HCT116 (cell line): ENCODE data around the gene ASPN. TPM values are rescaled to one million over a fixed set of nuclear protein-coding genes. Genes with fewer than 3 reads are reported as not detected.

Source experiments
- ATAC-seq: fragments of 200-7000 bp; cut with Tn5 transposase; 2 replicates; pipeline ENCODE4 v1.9.1; 2020; ENCODE audit warnings: mild to moderate bottlenecking, moderate library complexity
- BruUV-seq: library from RNA; stranded (reverse); fragments of 400-500 nt; replicated peaks from 2 replicates; lab custom pipeline; 2021; lab: Mats Ljungman, UMichigan
- CTCF ChIA-PET: fragments of 300-600 bp; sonication (Branson Sonifier 250); formaldehyde crosslinking; loops from one replicate; lab custom pipeline; 2021; ENCODE audit warnings: antibody characterized with exemption; lab: Charles Lee
- POLR2A ChIA-PET: fragments of 300-600, 350-600 bp; sonication (Branson Sonifier 250); formaldehyde crosslinking; loops from one replicate; lab custom pipeline; 2021; ENCODE audit warnings: antibody characterized with exemption; lab: Charles Lee
- RAD21 ChIA-PET, 2 experiments: fragments of 300-600 bp; sonication (Branson Sonifier 250); formaldehyde crosslinking; loops; one replicate each; lab custom pipeline; 2023; ENCODE audit warnings: low total read pairs in 2 of 2; ENCODE audit not compliant: uncharacterized antibody in 2 of 2, unreplicated experiment in 2 of 2, low non-redundant PET in 1 of 2; lab: Charles Lee
- DNase-seq: peaks from one replicate; pipeline ENCODE4 v3.0.0-alpha.2; 2010; ENCODE audit warnings: low read depth, low spot score
- H2AFZ ChIP-seq: fragments of 200-600 bp; shearing (Covaris generic), sonication (generic); 2 replicates; pipeline ENCODE4 v1.6.1; 2017; ENCODE audit warnings: low read depth, mixed run types, mixed read lengths, antibody characterized with exemption, low read length; ENCODE audit not compliant: poor library complexity, severe bottlenecking
- H3K27ac ChIP-seq: 2 replicates; pipeline ENCODE4 v1.5.1; 2012; ENCODE audit warnings: low read depth, low read length
- H3K27me3 ChIP-seq: fragments of 200-600 bp; sonication (generic); 2 replicates; pipeline ENCODE4 v1.6.1; 2016; ENCODE audit warnings: mixed run types, low read length, mixed read lengths; ENCODE audit not compliant: insufficient read depth
- H3K36me3 ChIP-seq, 2 experiments: fragments of 200-500 bp in 1 of 2; fragments of 200-600 bp in 1 of 2; sonication (Bioruptor generic) in 1 of 2; sonication (generic) in 1 of 2; 2 replicates each; pipeline versions ENCODE4 v1.5.1 to v1.6.1; 2014 to 2016; ENCODE audit warnings: low read length in 2 of 2, inconsistent platforms in 1 of 2, mixed read lengths in 1 of 2, mixed run types in 1 of 2; ENCODE audit not compliant: insufficient read depth in 2 of 2, control insufficient read depth in 1 of 2
- H3K4me1 ChIP-seq, 2 experiments: fragments of 200-600 bp in 1 of 2; sonication (generic) in 1 of 2; 2 replicates each; pipeline versions ENCODE4 v1.5.1 to v1.6.1; 2012 to 2017; ENCODE audit warnings: low read length in 2 of 2, inconsistent platforms in 1 of 2, mild to moderate bottlenecking in 1 of 2, mixed read lengths in 1 of 2, mixed run types in 1 of 2, moderate library complexity in 1 of 2; ENCODE audit not compliant: insufficient read depth in 2 of 2, control insufficient read depth in 1 of 2
- H3K4me2 ChIP-seq: fragments of 200-600 bp; sonication (generic); 2 replicates; pipeline ENCODE4 v1.6.1; 2017; ENCODE audit warnings: mixed run types, low read length, mixed read lengths
- H3K4me3 ChIP-seq, 2 experiments: fragments of 200-600 bp in 1 of 2; sonication (generic) in 1 of 2; replicated peaks in 1 of 2; 2 replicates each; pipeline ENCODE4 v1.5.1; 2011 to 2016; ENCODE audit warnings: low read length in 2 of 2, control low read depth in 1 of 2, low read depth in 1 of 2, mild to moderate bottlenecking in 1 of 2, mixed read lengths in 1 of 2, mixed run types in 1 of 2
- H3K79me2 ChIP-seq: fragments of 200-600 bp; sonication (generic); 2 replicates; pipeline ENCODE4 v1.6.1; 2017; ENCODE audit warnings: mild to moderate bottlenecking, mixed run types, low read length, moderate library complexity, mixed read lengths; ENCODE audit not compliant: insufficient read depth
- H3K9ac ChIP-seq: fragments of 200-600 bp; sonication (generic); 2 replicates; pipeline ENCODE4 v1.6.1; 2016; ENCODE audit warnings: low read length, mixed read lengths
- H3K9me2 ChIP-seq: fragments of 200-600 bp; sonication (generic), shearing (Covaris generic); 2 replicates; pipeline ENCODE4 v1.6.1; 2017; ENCODE audit warnings: mixed run types, mild to moderate bottlenecking, moderate library complexity; ENCODE audit not compliant: insufficient read depth
- H3K9me3 ChIP-seq, 2 experiments: fragments of 200-500 bp in 1 of 2; fragments of 200-600 bp in 1 of 2; sonication (Bioruptor generic) in 1 of 2; sonication (generic) in 1 of 2; 2 replicates each; pipeline ENCODE4 v1.6.1; 2014 to 2017; ENCODE audit warnings: low read length in 2 of 2, mixed read lengths in 2 of 2, inconsistent platforms in 1 of 2, low read depth in 1 of 2, mild to moderate bottlenecking in 1 of 2, mixed run types in 1 of 2, moderate library complexity in 1 of 2; ENCODE audit not compliant: control insufficient read depth in 1 of 2, insufficient read depth in 1 of 2
- H4K20me1 ChIP-seq: fragments of 200-600 bp; sonication (generic), shearing (Covaris generic); 2 replicates; pipeline ENCODE4 v1.6.1; 2017; ENCODE audit warnings: mixed run types, mild to moderate bottlenecking, moderate library complexity; ENCODE audit not compliant: insufficient read depth
- CBX3 ChIP-seq: IDR thresholded peaks from 2 replicates; pipeline ENCODE4 v1.6.1; 2012; ENCODE audit warnings: low read depth
- CEBPB ChIP-seq: IDR thresholded peaks from 2 replicates; pipeline ENCODE4 v1.6.1; 2012; ENCODE audit warnings: low read depth
- EGR1 ChIP-seq: IDR thresholded peaks from 2 replicates; pipeline ENCODE4 v1.6.1; 2012; ENCODE audit warnings: low read depth
- EZH2phosphoT487 ChIP-seq: fragments of 200-600 bp; IDR thresholded peaks from 2 replicates; pipeline ENCODE4 v1.6.1; 2018; ENCODE audit warnings: antibody characterized with exemption, borderline replicate concordance
- FOSL1 ChIP-seq: IDR thresholded peaks from 2 replicates; pipeline ENCODE4 v1.6.1; 2012; ENCODE audit warnings: low read depth
- POLR2A ChIP-seq: IDR thresholded peaks from 2 replicates; pipeline ENCODE4 v1.7.0; 2011; ENCODE audit warnings: borderline replicate concordance; ENCODE audit not compliant: insufficient read depth, insufficient read length; ENCODE audit errors: extremely low read depth
- SIN3A ChIP-seq: IDR thresholded peaks from 2 replicates; pipeline ENCODE4 v1.6.1; 2012; ENCODE audit warnings: low read depth
- SP1 ChIP-seq: IDR thresholded peaks from 2 replicates; pipeline ENCODE4 v1.6.1; 2012; ENCODE audit warnings: low read depth
- YY1 ChIP-seq: IDR thresholded peaks from 2 replicates; pipeline ENCODE4 v1.6.1; 2011; ENCODE audit warnings: low read length, low read depth, moderate library complexity, mild to moderate bottlenecking; ENCODE audit not compliant: insufficient replicate concordance; ENCODE audit errors: extremely low read depth
- intact Hi-C: fragments of 100-400 bp; cut with micrococcal nuclease; formaldehyde crosslinking; loops from 2 replicates; pipeline ENCODE4 v1.10.0; 2022
- total RNA-seq: library from RNA; stranded (reverse); gene quantifications from one replicate; pipeline ENCODE4 v1.2.1, GENCODE V29; 2021; ENCODE audit not compliant: unreplicated experiment
- TF ChIP-seq, protein P1 (sequence below): IDR thresholded peaks from 2 replicates; pipeline ENCODE4 v1.6.1; 2012; ENCODE audit warnings: low read depth
- TF ChIP-seq, protein P2 (sequence below): IDR thresholded peaks from 2 replicates; pipeline ENCODE4 v1.6.1; 2011; ENCODE audit warnings: mild to moderate bottlenecking, low read length, moderate library complexity; ENCODE audit not compliant: insufficient replicate concordance; ENCODE audit errors: extremely low read depth

ASPN gene
- total RNA-seq, 1 experiment from 2014 or later = not detected

DNA sequence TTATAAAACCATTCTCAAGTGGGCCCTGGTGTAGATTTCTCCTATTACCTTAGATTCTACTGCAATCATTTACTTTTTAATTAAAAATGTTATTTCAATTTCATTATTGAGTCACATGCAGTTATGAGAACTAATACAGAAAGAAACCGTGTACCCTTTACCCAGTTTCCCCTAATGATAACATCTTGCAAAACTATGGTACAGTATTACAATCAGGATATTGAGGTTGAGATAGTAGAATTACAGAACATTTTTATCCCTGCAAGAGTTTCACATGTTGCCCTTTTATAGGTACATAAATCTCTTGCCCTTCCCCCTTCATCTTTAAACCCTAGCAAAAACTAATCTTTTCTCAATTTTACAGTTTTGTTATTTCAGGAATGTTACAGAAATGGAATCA, 47.0 kb downstream of the ASPN start:
- Histone ChIP-seq H3K9ac (no peak overlapping the region), H3K36me3 (no peaks in the 10 kb centered on the region), H3K27me3 (no peaks in the 10 kb centered on the region), H4K20me1 (no peaks in the 10 kb centered on the region), H3K79me2 (no peaks in the 10 kb centered on the region), H3K27ac (no peak overlapping the region), H2AFZ (no peak overlapping the region), H3K4me3 (no peak overlapping the region), H3K4me1 (no peaks in the 10 kb centered on the region), H3K9me3 (no peaks in the 10 kb centered on the region), H3K4me2 (no peak overlapping the region), H3K9me2 (no peaks in the 10 kb centered on the region)
- no peak for ATAC-seq
- TF ChIP-seq, protein P1, sequence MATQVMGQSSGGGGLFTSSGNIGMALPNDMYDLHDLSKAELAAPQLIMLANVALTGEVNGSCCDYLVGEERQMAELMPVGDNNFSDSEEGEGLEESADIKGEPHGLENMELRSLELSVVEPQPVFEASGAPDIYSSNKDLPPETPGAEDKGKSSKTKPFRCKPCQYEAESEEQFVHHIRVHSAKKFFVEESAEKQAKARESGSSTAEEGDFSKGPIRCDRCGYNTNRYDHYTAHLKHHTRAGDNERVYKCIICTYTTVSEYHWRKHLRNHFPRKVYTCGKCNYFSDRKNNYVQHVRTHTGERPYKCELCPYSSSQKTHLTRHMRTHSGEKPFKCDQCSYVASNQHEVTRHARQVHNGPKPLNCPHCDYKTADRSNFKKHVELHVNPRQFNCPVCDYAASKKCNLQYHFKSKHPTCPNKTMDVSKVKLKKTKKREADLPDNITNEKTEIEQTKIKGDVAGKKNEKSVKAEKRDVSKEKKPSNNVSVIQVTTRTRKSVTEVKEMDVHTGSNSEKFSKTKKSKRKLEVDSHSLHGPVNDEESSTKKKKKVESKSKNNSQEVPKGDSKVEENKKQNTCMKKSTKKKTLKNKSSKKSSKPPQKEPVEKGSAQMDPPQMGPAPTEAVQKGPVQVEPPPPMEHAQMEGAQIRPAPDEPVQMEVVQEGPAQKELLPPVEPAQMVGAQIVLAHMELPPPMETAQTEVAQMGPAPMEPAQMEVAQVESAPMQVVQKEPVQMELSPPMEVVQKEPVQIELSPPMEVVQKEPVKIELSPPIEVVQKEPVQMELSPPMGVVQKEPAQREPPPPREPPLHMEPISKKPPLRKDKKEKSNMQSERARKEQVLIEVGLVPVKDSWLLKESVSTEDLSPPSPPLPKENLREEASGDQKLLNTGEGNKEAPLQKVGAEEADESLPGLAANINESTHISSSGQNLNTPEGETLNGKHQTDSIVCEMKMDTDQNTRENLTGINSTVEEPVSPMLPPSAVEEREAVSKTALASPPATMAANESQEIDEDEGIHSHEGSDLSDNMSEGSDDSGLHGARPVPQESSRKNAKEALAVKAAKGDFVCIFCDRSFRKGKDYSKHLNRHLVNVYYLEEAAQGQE = no peak
- TF ChIP-seq, protein P2, sequence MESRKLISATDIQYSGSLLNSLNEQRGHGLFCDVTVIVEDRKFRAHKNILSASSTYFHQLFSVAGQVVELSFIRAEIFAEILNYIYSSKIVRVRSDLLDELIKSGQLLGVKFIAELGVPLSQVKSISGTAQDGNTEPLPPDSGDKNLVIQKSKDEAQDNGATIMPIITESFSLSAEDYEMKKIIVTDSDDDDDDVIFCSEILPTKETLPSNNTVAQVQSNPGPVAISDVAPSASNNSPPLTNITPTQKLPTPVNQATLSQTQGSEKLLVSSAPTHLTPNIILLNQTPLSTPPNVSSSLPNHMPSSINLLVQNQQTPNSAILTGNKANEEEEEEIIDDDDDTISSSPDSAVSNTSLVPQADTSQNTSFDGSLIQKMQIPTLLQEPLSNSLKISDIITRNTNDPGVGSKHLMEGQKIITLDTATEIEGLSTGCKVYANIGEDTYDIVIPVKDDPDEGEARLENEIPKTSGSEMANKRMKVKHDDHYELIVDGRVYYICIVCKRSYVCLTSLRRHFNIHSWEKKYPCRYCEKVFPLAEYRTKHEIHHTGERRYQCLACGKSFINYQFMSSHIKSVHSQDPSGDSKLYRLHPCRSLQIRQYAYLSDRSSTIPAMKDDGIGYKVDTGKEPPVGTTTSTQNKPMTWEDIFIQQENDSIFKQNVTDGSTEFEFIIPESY = no peak
- no peak for TF ChIP-seq CEBPB
- no peak for TF ChIP-seq SIN3A
- no peak for TF ChIP-seq EZH2phosphoT487
- TF ChIP-seq CBX3 = no peak
- TF ChIP-seq SP1 = no peak
- no peak for TF ChIP-seq EGR1
- TF ChIP-seq POLR2A = no peak
- TF ChIP-seq FOSL1 = no peak
- no peak for TF ChIP-seq YY1
- intact Hi-C loops = loop anchor here (5.0 kb wide), 1 partner anchor 298 kb away; no protein-coding TSS in a partner anchor
- ChIA-PET POLR2A (no interaction called here), CTCF (no interaction called here), RAD21 (no interaction called here)
- no TSS peak for BruUV-seq
- no peak for DNase-seq
